K562 (cell line): ENCODE results near the gene MAGI1. TPM values are rescaled to one million over a fixed set of nuclear protein-coding genes. Genes with fewer than 3 reads are reported as not detected.

ENCODE experiments used
- ATAC-seq: fragments of 200-7000 bp; cut with Tn5 transposase; 3 replicates; pipeline ENCODE4 v1.9.1; 2020; ENCODE audit warnings: moderate library complexity
- BruUV-seq: library from RNA; stranded (reverse); fragments of 400-500 nt; replicated peaks from 2 replicates; lab custom pipeline; 2021; lab: Mats Ljungman, UMichigan
- CTCF ChIA-PET: fragments of 300-600 bp; formaldehyde crosslinking; extraction: SDS; loops from one replicate; lab custom pipeline; 2021; ENCODE audit warnings: low intra/inter-chr PET ratio; lab: Yijun Ruan, JAX
- POLR2A ChIA-PET: fragments of 300-600, 350-650 bp; sonication (Branson Sonifier 250); formaldehyde crosslinking; extraction: SDS; loops from one replicate; lab custom pipeline; 2021; ENCODE audit warnings: antibody characterized with exemption, inconsistent platforms; lab: Yijun Ruan, JAX
- DNase-seq, 4 experiments: peaks; one replicate each; pipeline versions ENCODE4 v3.0.0 to v3.0.0-alpha.2; 2011 to 2018; ENCODE audit warnings: low spot score in 3 of 4, mixed read lengths in 3 of 4; ENCODE audit errors: extremely low read depth in 1 of 4
- FAIRE-seq: peaks from 2 replicates; lab custom pipeline; 2011; peaks lifted over from hg19 to GRCh38; lab: Jason Lieb, UNC
- H2AFZ ChIP-seq: 2 replicates; pipeline ENCODE4 v1.6.0; 2011; ENCODE audit warnings: low read depth, low read length, control low read depth, inconsistent platforms
- H3K27ac ChIP-seq: fragments of 200-600 bp; 3 replicates; pipeline ENCODE4 v1.8.0; 2011; ENCODE audit warnings: low read depth, mild to moderate bottlenecking, control low read depth, inconsistent platforms, low read length, moderate library complexity, mixed read lengths; ENCODE audit errors: extremely low read depth
- H3K27me3 ChIP-seq, 2 experiments: fragments of 300-600 bp in 1 of 2; 2 replicates in 1 of 2; 3 replicates in 1 of 2; pipeline versions ENCODE4 v1.6.0 to v1.8.0; 2011; ENCODE audit warnings: inconsistent platforms in 2 of 2, low read length in 2 of 2, mild to moderate bottlenecking in 1 of 2, mixed read lengths in 1 of 2, moderate library complexity in 1 of 2; ENCODE audit not compliant: control insufficient read depth in 2 of 2, insufficient read depth in 2 of 2
- H3K36me3 ChIP-seq: fragments of 300-600 bp; 3 replicates; pipeline ENCODE4 v1.8.0; 2011; ENCODE audit warnings: mild to moderate bottlenecking, low read length, inconsistent platforms; ENCODE audit not compliant: control insufficient read depth, insufficient read depth
- H3K4me1 ChIP-seq, 2 experiments: fragments of 200-600 bp in 1 of 2; replicated peaks in 1 of 2; 2 replicates in 1 of 2; 3 replicates in 1 of 2; pipeline versions ENCODE4 v1.5.1 to v1.8.0; 2011; ENCODE audit warnings: inconsistent platforms in 2 of 2, low read length in 2 of 2, mild to moderate bottlenecking in 1 of 2, mixed read lengths in 1 of 2, moderate library complexity in 1 of 2; ENCODE audit not compliant: control insufficient read depth in 2 of 2, insufficient read depth in 2 of 2
- H3K4me2 ChIP-seq: 2 replicates; pipeline ENCODE4 v1.6.1; 2011; ENCODE audit warnings: low read length, control low read depth, inconsistent platforms, mixed read lengths; ENCODE audit not compliant: insufficient read depth
- H3K4me3 ChIP-seq: fragments of 200-600 bp; sonication (generic), shearing (Covaris generic); 2 replicates; pipeline ENCODE4 v1.5.1; 2016; ENCODE audit warnings: control low read depth, inconsistent platforms
- H3K79me2 ChIP-seq: fragments of 200-600 bp; 3 replicates; pipeline ENCODE4 v1.8.0; 2011; ENCODE audit warnings: low read length, inconsistent platforms; ENCODE audit not compliant: control insufficient read depth, insufficient read depth
- H3K9ac ChIP-seq, 2 experiments: 2 replicates each; pipeline versions ENCODE4 v1.6.0 to v1.6.1; 2011; ENCODE audit warnings: low read depth in 2 of 2, low read length in 2 of 2, control low read depth in 1 of 2, inconsistent platforms in 1 of 2, mild to moderate bottlenecking in 1 of 2, mixed read lengths in 1 of 2; ENCODE audit not compliant: insufficient read depth in 1 of 2
- H3K9me1 ChIP-seq: one replicate; pipeline ENCODE4 v1.6.0; 2011; ENCODE audit warnings: inconsistent platforms, mild to moderate bottlenecking, low read length, moderate library complexity; ENCODE audit not compliant: control insufficient read depth, insufficient read depth
- H3K9me3 ChIP-seq: replicated peaks from 2 replicates; pipeline ENCODE4 v1.5.1; 2011; ENCODE audit warnings: low read depth, low read length, inconsistent platforms; ENCODE audit not compliant: control insufficient read depth, insufficient read depth
- H4K20me1 ChIP-seq: replicated peaks from 2 replicates; pipeline ENCODE4 v1.6.1; 2011; ENCODE audit warnings: low read length, inconsistent platforms, mixed read lengths; ENCODE audit not compliant: control insufficient read depth, insufficient read depth
- AFF4 ChIP-seq: sonication (generic); formaldehyde crosslinking; IDR thresholded peaks from 2 replicates; pipeline ENCODE4 v1.8.0; 2023; ENCODE audit warnings: mild to moderate bottlenecking, missing genetic modification reagents
- ARID2 ChIP-seq: fragments of 450-650 bp; IDR thresholded peaks from 2 replicates; pipeline ENCODE4 v1.6.1; 2017; ENCODE audit warnings: antibody characterized with exemption, mild to moderate bottlenecking
- E2F8 ChIP-seq: fragments of 450-650 bp; IDR thresholded peaks from 2 replicates; pipeline ENCODE4 v1.7.1; 2018; ENCODE audit warnings: mild to moderate bottlenecking, low read depth; ENCODE audit not compliant: partially characterized antibody
- KAT2B ChIP-seq: IDR thresholded peaks from one replicate; pipeline ENCODE4 v1.6.1; 2012; ENCODE audit warnings: low read depth, mild to moderate bottlenecking, control low read depth, inconsistent platforms, low read length, moderate library complexity
- MTA3 ChIP-seq: fragments of 450-650 bp; formaldehyde crosslinking; IDR thresholded peaks from 2 replicates; pipeline ENCODE4 v1.6.1; 2017; ENCODE audit warnings: mild to moderate bottlenecking, borderline replicate concordance
- NR2C2 ChIP-seq, 2 experiments: fragments of 200-800 bp in 1 of 2; sonication (Bioruptor generic) in 1 of 2; sonication (generic) in 1 of 2; formaldehyde crosslinking in 1 of 2; IDR thresholded peaks; 2 replicates each; pipeline versions ENCODE4 v1.6.1 to v1.8.0; 2016 to 2022; ENCODE audit warnings: mild to moderate bottlenecking in 1 of 2, missing compliant biosample characterization in 1 of 2, missing genetic modification characterization in 1 of 2, missing genetic modification reagents in 1 of 2
- POLR3A ChIP-seq: IDR thresholded peaks from 2 replicates; pipeline ENCODE4 v1.6.1; 2011; ENCODE audit warnings: borderline replicate concordance, mild to moderate bottlenecking, moderate library complexity; ENCODE audit not compliant: insufficient read length, insufficient read depth; ENCODE audit errors: extremely low read depth
- POU5F1 ChIP-seq: fragments of 150-350 bp; IDR thresholded peaks from 2 replicates; pipeline ENCODE4 v1.6.1; 2014; ENCODE audit warnings: borderline replicate concordance, low read length, low read depth, mild to moderate bottlenecking; ENCODE audit not compliant: partially characterized antibody
- RBBP5 ChIP-seq: fragments of 200-600 bp; sonication (generic); IDR thresholded peaks from 2 replicates; pipeline ENCODE4 v1.6.1; 2012; ENCODE audit warnings: borderline replicate concordance, mild to moderate bottlenecking, low read length, control low read depth, inconsistent platforms; ENCODE audit not compliant: insufficient read depth, poor library complexity, severe bottlenecking
- SRSF9 ChIP-seq: fragments of 200-400 bp; formaldehyde crosslinking; IDR thresholded peaks from 2 replicates; pipeline ENCODE4 v1.6.1; 2017; ENCODE audit warnings: low read depth, low read length, borderline replicate concordance
- USF2 ChIP-seq: sonication (generic); formaldehyde crosslinking; IDR thresholded peaks from 2 replicates; pipeline ENCODE4 v1.5.0; 2020; ENCODE audit warnings: missing genetic modification reagents
- ZNF175 ChIP-seq: fragments of 200-800 bp; sonication (Bioruptor generic); IDR thresholded peaks from 2 replicates; pipeline ENCODE4 v1.6.1; 2016; ENCODE audit warnings: low read depth, mild to moderate bottlenecking, missing genetic modification characterization, missing compliant biosample characterization
- ZNF444 ChIP-seq: fragments of 250-450 bp; sonication (Bioruptor Pico); IDR thresholded peaks from 2 replicates; pipeline ENCODE4 v1.4.0; 2020; ENCODE audit warnings: mild to moderate bottlenecking, moderate library complexity
- WGBS: fragments of 100-300 bp; shearing (Covaris generic); methylation state at CpG from one replicate; pipeline ENCODE4 v1.1.6; 2016; ENCODE audit warnings: low coverage, mixed read lengths; ENCODE audit not compliant: insufficient coverage; ENCODE audit errors: missing lambda C conversion rate; 5-methylcytosine and 5-hydroxymethylcytosine counted together
- in situ Hi-C: fragments of 300-500 bp; cut with MboI; formaldehyde crosslinking; loops from 4 replicates; pipeline ENCODE4 v1.15.0; 2018; ENCODE audit warnings: inconsistent platforms, mixed read lengths
- intact Hi-C: fragments of 100-400 bp; cut with micrococcal nuclease; formaldehyde crosslinking; loops from 2 replicates; pipeline ENCODE4 v1.14.2; 2022
- polyA plus RNA-seq, 8 experiments: library from polyadenylated mRNA; depleted of rRNA in 4 of 8; stranded (reverse) in 5 of 8; unstranded in 3 of 8; fragments of >200 nt; fragmentation: Nextera tagmentation in 2 of 8; fragmentation: Illumina TruSeq in 1 of 8; extraction: Ambion mirVana in 2 of 8; extraction: Trizol in 1 of 8; gene quantifications; 2 replicates each; pipeline versions ENCODE4 v1.2.1 to v1.2.3, GENCODE V29; 2011 to 2014; ENCODE audit warnings: inconsistent platforms in 1 of 8, missing spikeins in 1 of 8
- total RNA-seq, 7 experiments: library from RNA; depleted of rRNA in 6 of 7; stranded (reverse); fragments of >200 nt in 6 of 7; fragmentation: Illumina TruSeq in 2 of 7; extraction: Trizol in 2 of 7; gene quantifications; 2 replicates each; pipeline versions ENCODE4 v1.2.1 to v1.2.3, GENCODE V29; 2011 to 2021; ENCODE audit warnings: low replicate concordance in 1 of 7

MAGI1 gene
- total and polyA plus RNA-seq, 9 of the 15 experiments (the other 6 are each of a cell fraction or from before 2014, with no cell fraction given): 7.8 to 59.4 (median 43.2) TPM

GRCh38 chr3:65857327-65857726 is 181.4 kb downstream of the MAGI1 start:
- H2AFZ ChIP-seq: no peak overlapping the region
- H3K9ac ChIP-seq: no peak overlapping the region
- 0% methylated on average over 3 of the region's 3 CpGs for WGBS
- FAIRE-seq (no peak), DNase-seq (no peak), ATAC-seq (no peak)
- H3K4me3 ChIP-seq: no peak overlapping the region
- no peaks in the 10 kb centered on the region for H3K9me1 ChIP-seq
- H3K27me3 ChIP-seq: no peaks in the 10 kb centered on the region
- in situ Hi-C loops: no loop called here
- intact Hi-C loops: no loop called here
- no peaks in the 10 kb centered on the region for H4K20me1 ChIP-seq
- no peaks in the 10 kb centered on the region for H3K9me3 ChIP-seq
- ChIA-PET CTCF (no interaction called here), POLR2A (interaction anchor here (0.6 kb wide), 1 partner anchor 13 kb away, joined by 3 read pairs; no protein-coding TSS in a partner anchor)
- no TSS peak for BruUV-seq
- no peaks in the 10 kb centered on the region for H3K4me1 ChIP-seq
- no peak overlapping the region for H3K4me2 ChIP-seq
- no peaks in the 10 kb centered on the region for H3K36me3 ChIP-seq
- H3K79me2 ChIP-seq: no peaks in the 10 kb centered on the region
- no peak overlapping the region for H3K27ac ChIP-seq
- TF ChIP-seq SRSF9: no peak
- TF ChIP-seq ARID2: no peak
- TF ChIP-seq NR2C2 (CRISPR knock-in tag; IDR thresholded peaks at IDR 0.05): no peak
- TF ChIP-seq NR2C2 (tag; IDR thresholded peaks at IDR 0.05): no peak
- TF ChIP-seq E2F8: no peak
- no peak for TF ChIP-seq USF2
- no peak for TF ChIP-seq RBBP5
- no peak for TF ChIP-seq KAT2B
- no peak for TF ChIP-seq MTA3
- TF ChIP-seq AFF4: no peak
- no peak for TF ChIP-seq ZNF175 (CRISPR knock-in tag)
- no peak for TF ChIP-seq POU5F1
- no peak for TF ChIP-seq ZNF444 (CRISPR knock-in tag)
- no peak for TF ChIP-seq POLR3A
